Measurements from ENCODE around the gene SMIM22.

SMIM22 gene

DNA sequence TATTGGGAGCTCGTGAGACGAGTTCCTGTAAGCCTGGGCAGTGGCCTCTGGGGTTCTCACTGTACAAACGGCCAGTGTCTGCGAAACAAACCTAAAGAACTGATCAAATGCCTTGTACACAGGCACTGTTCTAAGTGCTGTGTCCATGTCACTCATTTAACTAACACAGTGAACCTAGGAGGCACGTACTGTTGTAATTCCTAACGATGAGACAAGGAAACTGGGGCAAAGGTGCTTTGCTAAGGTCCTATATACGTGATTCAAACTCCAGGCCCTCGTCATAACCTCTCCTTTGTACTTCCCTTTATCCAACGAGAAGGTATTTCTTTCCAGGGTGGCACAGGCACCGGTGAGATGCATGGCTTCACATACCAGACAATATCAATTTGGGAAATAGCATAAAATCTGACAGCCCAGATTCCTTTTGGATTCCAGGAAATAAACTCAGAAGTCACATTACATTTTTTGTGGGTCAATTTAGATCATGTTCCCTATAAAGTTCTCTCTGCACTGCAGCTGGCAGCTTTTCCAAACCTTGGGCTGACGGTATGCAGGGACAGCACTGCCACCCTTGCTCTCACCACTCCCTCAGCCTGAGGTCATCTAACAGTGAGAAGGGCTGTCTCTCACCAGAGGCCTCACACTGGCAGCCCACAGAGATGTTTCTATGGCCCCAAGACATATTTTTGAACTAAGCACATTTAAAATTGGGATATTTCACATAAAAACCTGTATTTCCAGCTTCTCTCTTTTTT is 33.6 kb downstream of the SMIM22 start:
- no peak for DNase-seq

DNA sequence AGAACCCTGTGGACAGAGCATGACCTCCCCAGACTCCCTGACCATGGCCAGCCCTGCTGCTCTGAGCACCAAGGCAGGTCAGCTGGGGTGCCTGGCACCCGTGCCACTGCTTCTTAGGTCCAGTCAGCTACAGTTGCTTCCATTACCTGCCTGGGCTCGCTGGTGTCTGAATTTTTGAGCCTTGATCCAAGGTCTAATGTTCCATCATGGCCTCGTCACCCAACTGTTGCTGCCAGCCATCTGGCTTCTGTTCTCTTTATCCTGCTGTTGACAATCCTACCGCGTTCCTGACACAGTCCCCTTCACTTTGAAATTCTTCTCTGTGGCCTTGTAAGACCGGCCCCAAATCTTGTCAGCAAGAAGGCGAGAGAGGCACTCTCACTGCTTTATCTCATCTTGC is 35.2 kb downstream of the SMIM22 start:
- DNase-seq, result no peak

DNA sequence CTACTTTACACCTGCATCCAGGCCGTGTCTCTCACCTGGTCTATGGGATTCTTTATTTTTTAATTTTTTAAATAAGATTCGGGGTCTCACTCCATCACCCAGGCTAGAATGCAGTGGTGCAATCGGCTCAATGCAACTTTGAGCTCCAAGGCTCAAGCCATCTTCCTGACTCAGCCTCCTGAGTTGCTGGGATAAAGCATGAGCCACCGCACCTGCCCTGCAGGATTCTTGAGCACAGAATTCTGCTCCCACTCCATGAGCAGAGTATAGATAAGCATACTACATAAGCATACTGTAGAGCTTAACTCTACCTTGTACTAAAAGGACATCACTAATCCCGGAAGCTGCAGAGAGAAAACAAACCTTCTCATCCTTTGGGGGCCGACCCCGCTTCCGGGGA is 36.4 kb downstream of the SMIM22 start:
- no peak for DNase-seq

DNA sequence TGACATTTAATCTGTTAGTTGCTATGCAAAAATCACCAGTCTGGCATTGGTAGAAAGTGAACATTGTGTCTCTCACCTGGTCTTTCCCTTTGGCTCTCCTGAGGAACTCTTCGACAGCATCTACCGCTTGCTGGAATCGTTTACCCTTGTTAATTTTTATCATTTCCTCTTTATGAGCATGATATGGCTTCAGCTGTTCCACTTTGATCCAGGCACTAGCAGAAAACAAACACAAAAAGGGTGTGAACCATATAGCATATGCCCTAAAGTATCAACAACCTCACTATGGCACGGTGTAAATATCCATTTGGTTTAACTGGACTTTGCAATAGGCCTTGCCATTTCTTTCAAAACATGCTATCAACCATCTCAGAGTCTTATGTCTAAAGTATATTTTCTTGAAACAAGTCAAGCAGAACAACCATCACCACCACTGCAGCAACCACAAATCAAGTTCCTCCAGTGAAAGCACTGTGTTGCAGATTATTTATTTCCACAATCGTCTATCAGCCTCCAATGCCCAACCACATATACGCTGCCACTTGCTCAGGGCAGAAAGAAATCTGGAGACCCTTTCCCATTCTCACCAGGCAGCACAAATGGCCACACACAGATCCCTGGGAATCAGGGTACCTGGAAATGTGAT is 37.7 kb downstream of the SMIM22 start:
- DNase-seq, result no peak

DNA sequence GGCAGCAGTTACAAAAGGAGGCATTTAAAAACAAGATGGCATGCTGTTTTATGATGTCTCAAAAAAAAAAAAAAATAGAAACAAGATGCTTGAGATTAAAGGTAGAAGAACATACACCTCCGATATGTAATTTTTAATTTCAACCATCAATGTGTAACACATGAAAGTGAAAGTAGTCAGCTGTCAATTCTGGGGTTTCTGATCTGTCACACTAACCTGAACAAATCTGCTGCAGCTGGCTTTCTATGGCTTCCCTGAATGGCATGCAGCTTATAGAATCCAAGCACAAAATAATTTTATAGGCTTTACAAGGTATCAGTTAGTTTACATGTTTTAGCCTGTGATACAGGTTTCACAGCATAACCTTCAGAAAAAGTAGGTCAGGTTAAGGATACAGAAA is 38.4 kb downstream of the SMIM22 start:
- DNase-seq, result no peak

DNA sequence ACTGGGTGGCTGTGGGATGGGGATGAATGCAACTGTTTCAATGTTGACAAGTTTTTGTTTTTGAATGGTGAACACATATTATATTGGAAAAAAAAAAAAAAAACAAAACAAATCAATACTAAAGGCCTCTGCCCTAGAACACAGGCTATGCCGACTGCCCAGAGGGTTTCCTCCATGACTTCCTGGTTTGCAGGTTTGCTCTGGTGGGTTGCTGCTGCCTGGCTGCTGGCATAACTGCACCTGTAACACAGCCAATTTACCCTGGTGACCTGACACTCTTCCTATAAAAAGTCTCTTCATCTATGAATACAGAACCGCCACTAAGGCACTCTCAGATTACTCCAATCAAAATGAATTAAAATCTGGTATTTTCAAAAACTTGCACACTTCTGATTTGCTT is 41.6 kb downstream of the SMIM22 start:
- no peak for DNase-seq

DNA sequence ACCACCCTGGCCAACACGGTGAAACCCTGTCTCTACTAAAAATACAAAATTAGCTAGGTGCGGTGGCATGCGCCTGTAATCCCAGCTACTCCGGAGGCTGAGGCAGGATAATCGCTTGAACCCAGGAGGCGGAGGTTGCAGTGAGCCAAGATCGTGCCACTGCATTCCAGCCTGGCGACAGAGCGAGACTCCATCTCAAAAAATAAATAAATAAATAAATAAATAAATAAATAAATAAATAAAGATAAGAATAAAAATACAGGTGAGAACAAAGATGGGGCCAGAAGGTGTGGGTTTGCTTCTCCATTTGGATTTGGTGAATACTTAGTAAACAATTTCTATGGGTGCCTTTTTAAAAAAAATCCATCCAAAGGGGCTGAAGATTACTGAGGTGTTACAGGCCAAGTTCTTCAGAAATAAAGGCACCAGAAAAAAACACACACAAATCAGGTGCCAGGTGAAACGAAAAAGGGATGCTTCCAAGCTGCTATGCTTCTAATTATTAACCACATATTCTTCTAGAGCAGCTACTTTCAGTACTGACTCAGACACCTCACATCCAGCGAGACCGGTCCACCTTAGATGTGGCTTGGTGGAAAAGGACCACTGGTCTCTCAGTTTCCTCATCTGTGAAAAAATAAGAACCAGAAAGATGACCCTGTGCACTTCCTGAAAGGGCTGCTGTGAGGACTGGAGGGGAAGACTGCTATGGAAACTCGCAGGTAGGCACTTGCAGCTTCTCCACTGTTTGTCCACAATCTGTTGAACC is 42.7 kb downstream of the SMIM22 start:
- DNase-seq, result no peak

DNA sequence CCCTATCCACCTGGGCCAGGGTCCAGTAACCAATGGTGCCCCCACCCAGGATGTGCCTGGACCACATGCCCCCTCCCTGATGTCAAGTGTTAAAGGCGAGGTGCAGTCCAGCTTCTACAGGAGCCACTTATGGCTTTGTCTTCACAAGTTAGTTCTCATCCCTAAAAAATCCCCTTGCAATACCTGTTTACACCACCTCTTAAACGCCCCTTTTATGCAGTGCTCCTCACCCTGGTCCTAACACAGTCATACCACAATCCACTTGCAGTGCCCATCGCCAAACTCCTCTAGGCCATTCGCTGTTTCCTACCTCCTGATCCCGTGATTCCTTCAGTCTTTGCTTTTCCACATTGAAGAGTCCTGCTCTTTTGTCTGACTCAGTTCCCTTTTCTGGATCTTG is 44.8 kb downstream of the SMIM22 start:
- no peak for DNase-seq

DNA sequence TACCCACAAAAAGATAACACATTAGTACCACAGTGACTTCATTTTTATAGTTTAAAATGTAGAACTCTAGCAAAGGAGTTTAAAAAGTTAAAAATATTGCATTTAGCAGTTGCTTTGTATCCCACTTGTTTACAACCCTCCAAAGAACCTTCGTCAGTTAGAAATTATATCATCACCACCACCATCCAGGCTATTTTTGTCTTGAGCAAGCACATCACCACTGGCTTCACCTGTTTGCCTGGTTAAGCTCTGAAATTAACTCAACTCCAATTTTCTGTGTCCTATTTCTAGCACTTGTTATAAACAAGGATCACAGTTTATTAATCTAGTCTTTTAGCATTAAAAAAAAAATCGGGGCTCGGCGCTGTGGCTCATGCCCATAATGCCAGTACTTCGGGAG is 45.8 kb downstream of the SMIM22 start:
- DNase-seq, result no peak

Data from CD4-positive, alpha-beta T cell treated with Interleukin-15 for 1 hour (primary cell).